NCI-H2196 treated with DMSO at 0.1 percent for 48 hours (cell line): ENCODE results near the gene GPS1.

Experiments used
- DNase-seq: peaks from one replicate; lab custom pipeline; 2025; ENCODE audit not compliant: unreplicated experiment; lab: John Stamatoyannopoulos, UW

The GPS1 gene

GRCh38 chr17:82087961-82088837 is 36.5 kb downstream of the GPS1 start:
- DNase-seq = no peak

DNA sequence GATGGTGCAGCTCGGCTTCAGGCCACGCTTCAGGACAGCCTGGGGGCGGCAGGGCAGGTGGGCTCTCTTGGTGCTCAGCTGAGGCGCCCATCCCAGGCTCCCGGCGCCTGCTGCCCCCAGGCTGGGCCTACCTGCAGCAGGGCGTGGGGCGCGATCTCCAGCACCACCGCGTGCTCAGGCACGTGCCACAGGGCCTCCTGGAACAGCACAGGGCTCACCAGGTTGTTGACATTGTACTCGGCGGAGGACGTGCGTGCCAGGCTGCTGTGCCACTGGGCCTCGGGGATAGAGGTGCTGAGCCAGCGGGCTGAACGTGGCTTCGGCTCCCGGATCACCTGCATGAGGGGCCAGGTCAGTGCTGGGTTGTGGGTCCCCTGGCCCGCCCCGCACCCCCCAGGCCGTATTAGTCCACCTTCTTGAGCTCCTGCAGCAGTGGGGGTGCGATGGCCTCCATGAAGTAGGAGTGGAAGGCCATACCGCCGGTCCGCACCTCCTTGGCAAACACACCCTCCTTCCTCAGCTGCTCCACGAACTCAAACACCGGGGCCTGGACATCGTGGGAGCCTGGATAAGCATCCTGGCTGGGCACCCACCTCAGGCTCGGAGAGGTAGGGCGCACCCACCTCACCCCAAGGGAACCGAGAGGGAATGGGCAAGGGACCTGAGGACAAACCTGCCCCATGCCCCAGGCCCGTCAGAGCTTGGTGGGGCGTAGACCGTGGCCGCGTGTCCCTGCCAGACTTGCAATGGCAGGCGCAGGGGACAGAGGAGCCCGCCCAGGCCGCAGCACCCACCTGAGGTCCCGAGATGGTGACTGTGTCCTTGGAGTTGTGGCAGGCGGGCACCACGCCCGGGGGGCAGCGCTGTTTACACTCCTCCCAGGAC is 37.4 kb downstream of the GPS1 start:
- DNase-seq = no peak

DNA sequence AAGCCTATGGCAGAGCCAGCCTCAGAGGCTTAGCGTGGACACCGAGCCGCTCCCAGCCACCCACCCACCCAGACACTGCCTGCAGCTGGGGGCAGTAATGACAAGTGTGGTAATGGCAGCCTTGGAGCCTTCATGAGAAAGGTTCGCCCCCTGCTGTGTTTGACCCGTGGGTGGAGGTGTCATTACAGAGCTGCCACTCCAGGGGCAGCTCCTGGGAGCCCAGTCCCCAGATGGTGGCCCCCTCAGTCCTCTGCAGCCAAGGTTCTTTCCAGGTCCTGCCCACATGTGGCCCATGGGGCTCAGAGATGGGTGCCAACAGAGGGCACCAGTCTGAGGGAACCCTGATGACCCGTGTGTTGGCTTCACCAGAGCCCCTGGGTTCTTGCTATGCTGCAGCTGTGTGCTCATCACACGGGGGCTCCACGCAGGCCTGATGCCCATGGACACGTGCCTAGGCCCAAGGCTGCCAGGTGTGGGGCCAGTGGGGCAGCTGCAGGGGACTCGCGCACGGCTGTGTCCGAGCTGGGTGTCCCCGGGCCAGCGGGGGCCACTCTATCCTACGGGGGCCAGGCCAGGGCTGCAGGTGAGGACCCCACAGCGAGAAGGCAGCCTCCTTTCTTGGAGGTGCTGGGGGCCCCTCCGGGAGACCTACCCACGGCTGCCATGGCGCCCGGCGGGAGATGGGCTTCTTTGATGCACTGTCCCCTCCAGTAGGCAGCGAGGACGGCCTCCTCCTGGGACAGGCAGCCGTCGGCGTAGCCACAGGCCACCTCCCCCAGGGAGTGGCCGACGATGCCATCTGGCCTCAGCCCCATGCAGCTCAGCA is 38.2 kb downstream of the GPS1 start:
- DNase-seq = no peak

DNA sequence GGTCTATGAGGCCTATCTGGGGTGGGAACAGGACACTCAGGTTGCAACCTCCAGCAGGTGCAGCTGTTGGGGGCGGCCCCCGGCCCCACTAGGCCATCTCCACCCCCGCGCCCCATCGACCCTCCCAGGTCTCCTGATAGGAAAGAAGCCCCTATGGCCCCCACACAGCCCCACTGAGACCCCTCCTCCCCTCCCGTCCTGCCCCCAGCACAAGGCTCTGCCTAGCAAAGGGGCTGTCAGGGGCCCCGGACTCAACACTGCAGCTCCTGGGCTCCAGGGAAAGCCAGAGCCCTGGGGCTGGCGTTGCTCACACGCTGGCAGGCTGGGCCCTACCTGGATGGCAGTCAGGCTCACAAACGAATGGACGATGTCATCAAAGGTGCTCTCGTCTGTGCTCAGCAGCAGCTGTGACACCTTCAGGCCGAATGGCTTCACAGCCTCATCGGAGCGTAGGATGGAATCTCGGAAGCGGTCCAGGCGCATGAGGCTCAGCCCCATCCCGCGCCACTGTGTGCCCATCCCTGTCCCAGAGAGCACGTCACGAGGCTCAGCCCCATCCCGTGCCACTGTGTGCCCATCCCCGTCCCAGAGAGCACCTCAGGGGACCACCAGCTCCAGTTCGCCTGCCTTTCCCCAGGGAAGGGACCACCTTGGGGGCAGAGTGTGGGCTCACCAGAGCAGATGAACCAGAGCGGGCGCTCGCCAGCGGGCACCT is 39.0 kb downstream of the GPS1 start:
- DNase-seq = no peak

DNA sequence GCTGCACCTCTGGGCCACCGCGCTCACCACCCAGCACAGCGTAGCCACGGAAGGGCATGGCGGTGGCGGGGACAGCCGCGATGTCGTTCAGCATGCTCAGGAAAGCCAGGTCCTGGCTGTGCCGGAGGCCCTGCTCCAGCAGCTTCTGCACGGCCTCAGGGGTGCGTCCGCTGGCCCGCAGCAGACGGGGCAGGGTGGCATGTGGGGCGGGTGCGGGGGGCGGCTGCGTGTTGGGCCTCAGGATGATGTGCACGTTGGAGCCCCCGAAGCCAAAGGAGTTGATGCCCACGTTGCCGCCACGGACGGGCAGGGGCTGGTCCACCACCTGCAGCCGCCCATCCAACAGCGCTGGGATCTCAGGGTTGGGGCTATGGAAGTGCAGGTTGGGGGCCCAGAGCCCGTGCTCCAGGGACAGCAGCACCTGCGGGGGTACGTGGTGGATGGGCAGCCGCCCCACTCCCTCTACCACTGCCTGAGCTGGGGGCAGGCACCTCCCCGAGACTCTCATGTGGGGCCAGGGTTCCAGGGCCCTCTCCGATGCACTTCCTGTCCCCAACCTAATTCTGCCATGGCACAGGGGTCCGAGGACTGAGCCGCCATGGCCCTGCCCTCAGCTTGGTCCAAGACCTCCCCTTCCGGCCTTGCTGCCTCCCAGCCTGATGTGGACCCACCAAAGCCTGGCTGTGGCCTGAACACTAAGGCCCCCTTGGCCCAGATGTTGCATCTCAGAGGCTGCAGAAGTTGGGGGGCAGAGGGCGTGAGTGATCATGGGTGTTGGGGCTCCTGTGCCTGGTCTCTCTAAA is 39.8 kb downstream of the GPS1 start:
- DNase-seq = no peak

- no peak for DNase-seq
Measured at GRCh38 chr17:82092094-82092586, 40.4 kb downstream of the GPS1 start.

DNA sequence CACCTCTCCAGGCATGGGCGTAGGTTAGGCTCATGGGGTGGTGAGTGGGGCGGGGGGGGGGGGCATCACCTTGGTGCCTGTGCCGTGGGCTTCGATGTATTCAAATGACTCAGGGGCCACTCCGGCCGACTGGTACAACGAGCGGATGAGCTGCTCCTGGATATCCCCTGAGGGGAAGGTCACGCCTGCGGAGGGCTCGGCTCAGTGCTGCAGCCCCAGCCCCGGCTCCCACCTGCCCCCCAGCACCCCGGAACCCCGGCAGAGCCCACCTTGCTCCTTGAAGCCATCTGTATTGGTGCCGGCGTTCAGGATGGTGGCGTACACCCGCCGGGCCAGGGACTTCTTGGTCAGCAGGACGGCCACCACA is 40.9 kb downstream of the GPS1 start:
- no peak for DNase-seq

- no peak for DNase-seq
Measured at GRCh38 chr17:82092995-82093751, 41.5 kb downstream of the GPS1 start.

DNA sequence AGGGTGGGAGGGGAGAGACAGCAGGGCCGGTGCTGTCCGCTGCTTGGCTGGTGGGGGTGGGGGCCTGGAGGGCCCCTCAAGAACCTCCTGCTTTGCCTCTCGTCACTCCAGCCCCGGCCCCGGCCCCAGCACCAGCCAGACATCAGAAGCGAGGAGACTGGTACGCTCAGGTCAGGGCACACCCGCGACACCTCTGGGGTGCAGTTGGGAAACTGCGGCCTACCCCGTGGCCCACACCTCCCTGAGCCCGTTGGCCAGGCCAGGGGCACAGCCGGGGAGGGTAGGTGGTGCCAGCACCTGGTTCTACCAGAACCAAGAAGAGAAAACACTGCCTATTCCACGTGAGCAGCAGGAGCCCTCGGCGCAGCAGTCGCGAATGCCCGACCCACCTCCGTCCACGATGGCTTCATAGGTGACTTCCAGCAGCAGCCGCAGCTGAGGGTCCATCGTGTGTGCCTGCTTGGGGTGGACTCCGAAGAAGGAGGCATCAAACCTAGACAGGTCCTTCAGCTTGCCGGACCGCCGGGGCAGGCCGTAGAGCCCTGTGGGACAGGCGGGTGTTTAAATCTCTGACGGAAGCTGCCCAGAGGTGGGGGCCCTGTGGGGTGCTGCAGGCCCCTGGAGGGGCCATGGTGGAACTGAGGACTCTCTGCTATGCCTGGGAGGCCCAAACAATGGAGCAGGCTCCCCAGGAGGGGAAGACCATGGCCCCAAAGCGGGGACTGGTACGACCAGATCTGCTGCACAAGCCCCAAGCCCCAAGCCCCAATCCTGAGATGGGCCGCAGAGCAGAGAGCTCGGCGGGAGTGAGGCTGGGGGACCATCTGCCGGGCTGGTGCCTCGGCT is 43.5 kb downstream of the GPS1 start:
- DNase-seq = no peak

DNA sequence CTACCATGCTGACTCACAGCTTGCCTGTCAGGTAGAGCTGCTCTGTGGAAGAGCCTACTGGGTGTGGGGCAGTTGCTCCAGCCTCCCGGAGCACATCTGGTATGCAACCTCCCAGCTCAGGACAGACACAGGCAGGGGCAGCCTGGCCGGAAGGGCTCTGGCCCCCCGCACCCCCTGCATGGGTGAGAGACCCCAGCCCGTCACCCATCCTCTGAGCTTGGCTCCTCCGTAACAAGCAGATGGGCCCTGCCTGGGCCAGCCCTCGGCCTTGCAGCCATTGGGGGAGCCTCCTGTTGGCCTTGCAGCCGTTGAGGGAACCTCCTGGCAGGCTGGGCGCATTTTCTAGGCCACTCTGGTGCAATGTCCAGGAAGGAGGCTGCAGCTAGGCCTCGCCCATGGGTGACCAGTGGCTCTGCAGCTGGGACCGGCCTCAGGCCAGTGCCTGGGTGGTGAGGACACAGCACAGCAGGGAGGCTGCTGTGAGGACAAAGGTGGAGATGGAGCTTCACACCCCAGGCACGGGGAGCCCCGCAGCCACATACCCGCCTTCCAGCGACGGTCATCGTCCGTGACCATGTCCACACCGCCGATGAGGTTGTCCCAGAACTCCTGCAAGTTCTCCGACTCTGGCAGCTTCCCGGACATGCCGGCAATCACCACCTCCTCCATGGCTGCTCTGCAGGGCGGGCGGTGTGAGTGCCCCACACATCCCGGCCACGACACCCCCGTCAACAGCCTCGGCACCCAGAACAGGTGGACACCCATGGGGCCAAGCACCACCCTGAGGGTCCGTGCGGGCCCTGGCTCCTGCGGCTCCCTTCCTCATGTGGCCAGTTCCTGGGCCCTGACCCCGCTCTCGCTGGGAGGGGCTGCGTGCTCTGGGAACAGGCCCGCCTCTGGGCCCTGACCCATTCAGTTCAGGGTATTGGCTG is 44.3 kb downstream of the GPS1 start:
- no peak for DNase-seq

- no peak for DNase-seq
Measured at GRCh38 chr17:82096709-82097183, 45.0 kb downstream of the GPS1 start.

- no peak for DNase-seq
Measured at GRCh38 chr17:82097184-82097918, 45.7 kb downstream of the GPS1 start.

DNA sequence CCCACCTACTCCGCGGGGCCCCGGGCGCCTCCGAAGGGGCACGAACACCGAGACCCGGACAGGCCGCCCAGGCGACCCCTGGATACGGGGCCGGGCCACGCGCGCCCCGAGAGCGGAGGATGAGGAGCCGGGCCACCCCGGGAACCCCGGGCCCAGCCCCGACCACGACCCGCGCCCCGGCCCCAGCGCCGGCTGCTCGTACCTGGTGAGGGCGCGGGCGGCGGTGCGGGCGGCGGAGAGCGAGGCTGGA is 46.1 kb downstream of the GPS1 start:
- no peak for DNase-seq

GRCh38 chr17:82098169-82098938 is 46.7 kb downstream of the GPS1 start, which contains the start of gene FASN:
TSS of gene FASN (minus strand) at chr17:82098236. CDS start at chr17:82096445, 1,791 bp downstream.
- DNase-seq = peak; percentile 96

DNA sequence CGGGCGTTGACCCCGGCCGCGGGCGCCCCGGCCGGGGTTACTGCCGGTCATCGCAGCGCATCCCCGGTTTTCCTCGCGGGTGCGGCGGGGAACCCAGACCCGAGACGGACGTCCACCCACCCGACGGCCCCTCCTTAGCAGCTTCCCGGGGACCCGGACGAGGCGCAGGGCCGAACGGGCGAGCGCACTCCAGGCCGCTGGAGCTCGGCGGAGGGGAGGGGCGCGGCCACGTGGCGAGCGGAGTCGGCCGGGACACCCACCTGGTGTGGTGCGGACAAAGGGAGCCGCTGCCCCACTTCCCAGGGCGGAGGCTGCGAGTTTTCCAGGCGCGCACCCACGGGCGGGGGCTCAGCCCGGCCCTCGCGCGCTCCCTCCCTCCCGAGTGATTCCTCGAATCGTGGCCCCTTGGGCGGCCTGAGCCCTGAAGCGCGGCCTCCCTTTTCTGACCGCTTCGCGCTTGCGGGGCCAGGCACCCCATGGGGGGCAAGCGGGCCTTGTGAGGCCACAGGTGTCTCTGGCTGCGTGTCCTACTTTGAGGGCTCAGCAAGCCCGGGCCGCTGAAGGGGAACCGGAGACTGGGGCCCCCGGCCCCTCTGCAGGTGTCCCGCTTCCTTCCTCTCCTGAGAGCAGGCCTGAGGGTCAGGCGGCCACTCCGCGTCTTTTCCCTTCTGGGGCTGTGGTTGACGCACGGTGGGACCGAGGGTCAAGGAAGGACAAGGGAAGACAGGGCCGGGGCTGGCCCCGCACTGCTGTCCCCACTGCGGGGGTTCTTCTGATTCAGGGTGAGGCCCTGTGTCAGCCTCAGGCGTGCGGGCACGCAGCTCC is 47.5 kb downstream of the GPS1 start:
- DNase-seq = peak; percentile 58
